Islet precursor cell (in vitro differentiated cells): ENCODE results near the gene PSMA6.
"Not testable (repeated sequence)": the region's sequence is repeated elsewhere in the genome, so short reads cannot be mapped to it uniquely, and the experiment has no call there.

Source experiments
- DNase-seq: peaks from one replicate; pipeline ENCODE4 v3.0.0-alpha.2; 2018

Gene PSMA6

DNA sequence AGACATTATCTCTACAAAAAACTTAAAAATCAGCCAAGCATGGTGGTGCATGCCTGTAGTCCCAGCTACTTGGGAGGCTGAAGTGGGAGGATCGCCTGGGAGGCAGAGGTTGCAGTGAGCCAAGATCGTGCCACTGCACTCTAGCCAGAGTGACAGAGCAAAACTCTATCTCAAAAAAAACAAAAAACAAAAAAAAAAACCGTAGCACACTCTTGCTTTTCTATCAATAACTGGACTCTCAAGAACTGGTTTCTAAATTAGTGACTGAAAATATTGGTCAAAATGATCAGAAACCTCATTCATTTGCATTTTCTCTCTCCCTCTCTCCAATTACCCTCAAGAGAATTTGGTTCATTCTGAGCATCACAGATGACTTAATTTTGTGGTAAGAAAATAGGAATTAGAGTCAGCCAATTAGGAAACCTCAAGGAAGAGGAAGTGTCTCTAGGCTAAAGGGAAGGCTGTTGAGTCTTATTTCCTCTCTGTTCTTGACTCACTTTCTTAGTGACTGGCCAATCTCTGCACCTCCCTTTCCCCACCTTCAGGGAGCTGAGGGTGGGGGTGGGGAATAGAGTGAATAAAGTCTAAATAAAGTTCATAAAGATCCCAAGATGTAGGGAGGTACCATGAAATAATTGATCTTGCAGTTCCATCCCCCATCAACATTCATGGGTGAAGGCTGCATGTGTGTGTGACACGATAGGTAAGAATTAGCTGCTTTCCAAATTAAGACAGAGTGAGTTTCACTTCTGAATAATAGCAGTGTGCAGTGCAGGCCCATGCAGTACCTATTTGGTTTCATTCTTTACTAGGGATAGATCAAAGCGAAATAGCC, 6.8 kb upstream of the PSMA6 start:
- no peak for DNase-seq

DNA sequence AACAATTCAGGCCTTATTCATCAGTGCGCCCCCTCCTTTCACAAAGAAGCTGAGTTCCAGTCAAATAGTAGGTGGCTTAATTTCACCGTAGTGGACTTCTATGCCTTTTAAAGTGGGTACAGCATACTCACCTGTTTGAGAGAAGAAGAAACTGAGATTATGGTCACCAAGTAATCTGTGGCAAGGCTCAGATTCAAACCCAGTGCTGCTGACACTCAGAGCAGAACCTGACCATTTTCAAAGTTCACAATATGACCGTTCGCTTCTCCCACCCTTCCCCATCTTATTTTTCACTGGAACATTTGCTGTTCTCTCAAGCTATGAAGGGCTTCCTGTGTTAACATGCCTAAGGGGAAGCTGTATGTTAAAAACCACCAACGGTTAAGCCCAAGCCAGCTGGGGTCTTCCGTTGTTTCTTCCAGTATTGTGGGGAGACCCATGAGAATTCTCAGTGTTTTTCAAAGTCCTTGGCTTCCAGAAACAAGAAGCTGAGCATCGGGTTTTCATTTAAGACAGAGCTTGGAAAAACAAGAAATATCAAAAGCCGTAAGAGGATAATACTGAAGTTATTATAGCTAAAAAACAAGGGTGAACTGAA, 6.1 kb upstream of the PSMA6 start:
- no peak for DNase-seq

DNA sequence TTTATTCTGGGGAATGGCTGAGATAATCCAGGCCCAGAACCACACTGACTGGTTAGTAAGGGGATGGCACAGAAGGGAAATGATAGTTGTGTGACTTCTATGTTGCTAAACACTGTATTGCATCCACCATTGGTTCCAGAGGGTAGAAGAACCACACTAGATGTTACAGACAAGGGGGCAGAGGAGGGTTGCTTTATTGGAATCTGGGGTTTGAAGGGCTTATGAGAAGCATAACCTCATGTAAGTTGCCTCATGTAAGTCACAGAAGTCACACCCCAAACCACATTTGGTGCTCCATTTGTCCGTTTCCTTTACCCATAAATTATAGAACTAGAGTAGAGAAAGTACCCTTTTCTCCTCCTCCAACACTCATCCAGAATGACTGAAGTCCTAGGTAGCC, 5.5 kb upstream of the PSMA6 start:
- no peak for DNase-seq

DNA sequence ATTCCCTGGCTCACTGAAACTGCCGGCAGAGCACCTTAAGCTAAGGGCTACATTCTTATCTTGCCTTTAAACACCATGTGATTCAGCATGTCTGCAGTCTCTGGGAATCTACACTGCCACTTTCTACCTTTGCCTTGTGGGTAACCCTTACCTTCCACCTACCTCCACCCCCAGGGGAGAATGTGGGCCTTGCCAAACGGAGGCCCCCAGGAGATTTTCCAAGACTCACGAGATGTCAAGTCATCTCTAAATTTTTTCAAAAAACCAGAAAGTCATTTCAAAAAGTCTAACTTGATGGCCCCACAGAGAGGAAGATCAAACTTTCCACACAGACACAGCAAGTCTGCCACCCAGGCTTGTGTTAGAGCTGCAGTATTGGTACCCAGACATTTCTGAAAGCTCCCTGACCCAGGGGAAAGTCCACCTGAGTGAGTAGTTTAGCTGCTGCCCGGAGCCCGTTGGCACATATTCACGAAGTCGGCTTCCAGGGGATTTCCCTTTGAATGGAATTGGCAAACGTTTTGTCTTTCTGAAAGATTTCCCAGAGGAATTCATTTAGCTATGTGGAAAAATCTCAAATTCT, 4.7 kb upstream of the PSMA6 start:
- no peak for DNase-seq

DNA sequence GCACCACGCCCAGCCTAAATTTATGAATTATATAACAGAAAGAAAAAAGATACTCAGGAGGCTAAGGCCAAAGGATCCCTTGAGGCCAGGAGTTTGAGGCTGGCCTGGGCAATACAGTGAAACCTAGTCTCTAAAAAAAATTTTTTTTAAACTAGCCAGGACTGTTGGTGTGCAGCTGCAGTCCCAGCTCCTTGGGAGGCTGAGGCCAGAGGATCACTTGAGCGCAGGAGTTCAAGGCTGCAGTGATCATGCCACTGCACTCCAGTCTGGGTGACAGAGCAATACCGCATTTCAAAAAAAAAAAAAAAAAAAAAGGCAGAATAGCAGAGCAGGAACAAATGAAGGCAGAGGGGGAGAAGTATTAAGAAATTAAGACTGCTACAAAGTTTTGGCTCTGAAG, 2.6 kb upstream of the PSMA6 start:
- DNase-seq: no peak

DNA sequence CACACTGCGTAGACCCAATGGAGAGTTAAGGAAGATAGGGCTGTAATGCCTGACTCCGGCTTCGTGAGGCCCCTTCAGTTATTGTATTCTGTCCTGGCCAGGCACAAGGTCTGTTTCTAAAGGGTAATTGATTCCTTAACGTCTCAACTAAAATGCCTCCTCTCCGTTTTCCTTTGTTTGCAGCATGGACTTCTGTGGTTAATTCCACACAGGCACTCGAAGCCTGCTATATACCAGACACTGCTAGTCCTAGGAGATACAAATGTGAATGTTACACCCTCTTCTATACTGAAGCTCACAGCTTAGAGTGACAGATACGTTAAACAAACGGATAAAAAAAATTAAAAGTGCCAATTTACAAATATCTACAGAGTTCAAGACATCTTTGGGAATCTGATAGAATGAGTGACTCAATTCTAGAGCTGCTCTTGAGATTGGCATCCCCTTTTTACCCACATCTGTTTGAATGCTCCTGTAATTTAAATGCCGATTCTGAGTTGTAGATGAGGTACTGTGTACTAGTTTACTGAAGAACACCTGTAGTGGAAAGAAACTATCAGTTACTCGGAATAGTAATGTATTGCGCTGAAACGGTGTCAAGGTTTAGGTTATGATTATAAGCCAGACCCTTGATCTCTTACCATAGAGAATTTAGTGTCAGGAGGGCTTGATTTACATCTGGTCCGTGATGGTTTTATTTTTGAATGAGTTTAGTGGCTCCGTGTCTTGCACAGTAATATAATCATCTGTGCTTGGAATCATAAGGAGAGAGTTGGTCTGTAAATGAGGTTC, 784 bp downstream of the PSMA6 start:
- DNase-seq: no peak

DNA sequence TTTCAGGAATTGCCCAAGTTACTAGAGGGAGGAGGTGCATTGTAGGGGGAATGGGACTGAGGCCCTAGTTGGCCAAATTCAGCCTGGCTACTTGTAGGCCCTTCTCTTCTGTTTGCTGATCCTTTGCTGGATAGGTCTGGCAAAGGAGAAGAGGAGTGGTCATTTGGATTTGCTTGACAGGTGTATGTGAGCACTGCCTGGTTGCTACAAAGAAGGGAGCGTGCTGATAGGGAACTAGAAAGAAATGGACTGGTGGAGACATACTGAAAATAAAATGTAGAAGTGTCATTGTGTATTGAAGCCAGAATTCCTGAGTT, 3.6 kb downstream of the PSMA6 start:
- DNase-seq: no peak

DNA sequence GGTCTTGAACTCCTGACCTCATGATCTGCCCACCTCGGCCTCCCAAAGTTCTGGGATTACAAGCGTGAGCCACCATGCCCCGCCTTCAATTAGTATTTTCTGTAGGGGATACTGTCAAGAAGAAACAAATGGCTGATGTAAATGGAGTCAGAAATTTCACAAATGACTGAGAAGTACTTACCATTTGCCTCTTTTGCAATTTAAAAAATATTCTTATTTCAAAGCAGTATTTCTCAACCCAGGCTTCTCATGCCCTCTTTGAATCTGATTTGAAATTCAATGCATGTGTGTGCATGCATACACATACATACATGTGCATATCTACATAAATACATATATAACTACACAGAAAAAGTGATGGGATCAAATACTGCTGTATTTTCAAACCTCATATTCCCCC, 4.4 kb downstream of the PSMA6 start:
- no peak for DNase-seq

DNA sequence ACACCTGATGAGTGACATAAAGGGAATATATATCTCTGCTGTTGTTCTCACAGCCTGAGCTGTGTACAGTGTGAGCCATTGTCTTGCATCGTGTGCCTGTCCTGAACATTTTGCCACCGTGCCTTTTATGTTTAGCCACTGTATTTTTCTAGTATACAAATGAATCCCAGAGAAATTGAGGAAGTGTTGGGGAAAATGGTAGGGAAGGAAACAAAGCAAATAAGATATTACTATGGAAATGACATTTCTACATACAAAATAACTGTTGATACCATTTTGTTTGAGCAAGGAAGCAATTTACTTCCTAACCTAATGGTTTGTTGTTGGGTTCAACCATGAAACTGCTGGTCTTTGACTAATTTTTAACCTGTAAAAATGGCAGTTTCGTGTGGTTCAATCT, 5.5 kb downstream of the PSMA6 start:
- no peak for DNase-seq

DNA sequence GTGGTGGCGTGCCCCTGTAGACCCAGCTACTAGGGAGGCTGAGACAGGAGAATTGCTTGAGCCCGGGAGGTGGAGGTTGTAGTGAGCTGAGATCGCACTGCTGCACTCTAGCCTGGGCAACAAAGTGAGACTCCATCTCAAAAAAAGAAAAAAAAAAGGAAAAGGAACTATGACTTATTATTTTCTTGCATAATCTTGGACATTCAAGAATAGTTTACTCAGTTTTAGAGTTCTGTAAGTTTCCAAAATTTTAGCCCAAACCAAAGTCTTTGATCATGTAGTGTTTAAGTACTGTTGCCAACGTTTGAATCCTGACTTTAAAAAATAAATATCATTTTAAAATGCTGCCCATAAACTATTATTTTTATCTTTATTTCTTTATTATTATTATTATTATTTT, 6.2 kb downstream of the PSMA6 start:
- DNase-seq: no peak

DNA sequence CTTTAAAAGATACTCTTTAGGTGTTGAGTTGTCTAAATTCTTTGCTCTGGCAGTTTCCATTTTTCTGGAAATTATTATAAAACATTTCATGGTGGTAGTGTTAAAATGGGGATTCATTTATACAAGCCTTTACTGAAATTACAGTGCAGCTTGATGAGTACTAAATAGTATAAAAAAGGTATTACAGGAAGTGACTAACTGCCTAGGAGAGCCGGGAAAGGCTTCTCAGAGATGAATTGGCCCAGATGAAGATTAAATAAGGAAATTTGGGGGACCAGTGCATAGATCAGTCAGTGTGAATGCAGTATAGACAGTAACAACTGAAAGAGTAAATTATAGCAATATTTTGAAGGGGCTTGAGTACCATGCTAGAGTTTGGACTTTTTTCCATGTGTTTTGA, 7.5 kb downstream of the PSMA6 start:
- no peak for DNase-seq

DNA sequence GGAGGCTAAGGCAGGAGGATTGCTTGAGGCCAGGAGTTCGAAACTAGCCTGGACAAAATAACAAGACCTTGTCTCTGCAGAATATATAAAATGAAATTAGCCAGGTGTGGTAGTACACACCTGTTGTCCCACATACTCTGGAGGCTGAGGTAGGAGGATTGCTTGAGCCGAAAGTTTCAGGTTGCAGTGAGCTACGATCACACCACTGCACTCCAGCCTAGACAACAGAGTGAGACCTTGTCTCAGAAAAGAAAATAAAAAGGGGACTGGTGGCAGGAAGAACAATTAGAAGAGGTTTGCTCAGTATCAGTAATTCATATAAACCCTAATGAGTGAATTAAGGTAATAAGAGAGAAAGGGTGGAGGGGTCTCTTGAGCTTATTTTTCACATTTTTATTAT, 8.0 kb downstream of the PSMA6 start:
- DNase-seq: no peak

DNA sequence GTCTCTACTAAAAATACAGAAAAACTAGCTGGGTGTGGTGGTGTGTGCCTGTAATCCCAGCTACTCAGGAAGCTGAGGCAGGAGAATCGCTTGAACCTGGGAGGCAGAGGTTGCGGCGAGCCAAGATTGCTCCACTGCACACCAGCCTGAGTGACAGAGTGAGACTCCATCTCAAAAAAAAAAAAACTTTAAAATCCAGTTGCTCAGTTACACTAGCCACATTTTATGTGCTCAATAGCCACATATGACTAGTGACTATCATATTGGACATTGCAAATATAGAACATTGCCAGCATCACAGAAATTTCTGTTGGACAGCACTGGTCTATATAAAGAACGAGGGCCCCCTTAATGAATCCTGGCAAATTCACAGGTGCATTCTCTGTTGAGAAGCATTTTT, 9.2 kb downstream of the PSMA6 start:
- not testable (repeated sequence) for DNase-seq

DNA sequence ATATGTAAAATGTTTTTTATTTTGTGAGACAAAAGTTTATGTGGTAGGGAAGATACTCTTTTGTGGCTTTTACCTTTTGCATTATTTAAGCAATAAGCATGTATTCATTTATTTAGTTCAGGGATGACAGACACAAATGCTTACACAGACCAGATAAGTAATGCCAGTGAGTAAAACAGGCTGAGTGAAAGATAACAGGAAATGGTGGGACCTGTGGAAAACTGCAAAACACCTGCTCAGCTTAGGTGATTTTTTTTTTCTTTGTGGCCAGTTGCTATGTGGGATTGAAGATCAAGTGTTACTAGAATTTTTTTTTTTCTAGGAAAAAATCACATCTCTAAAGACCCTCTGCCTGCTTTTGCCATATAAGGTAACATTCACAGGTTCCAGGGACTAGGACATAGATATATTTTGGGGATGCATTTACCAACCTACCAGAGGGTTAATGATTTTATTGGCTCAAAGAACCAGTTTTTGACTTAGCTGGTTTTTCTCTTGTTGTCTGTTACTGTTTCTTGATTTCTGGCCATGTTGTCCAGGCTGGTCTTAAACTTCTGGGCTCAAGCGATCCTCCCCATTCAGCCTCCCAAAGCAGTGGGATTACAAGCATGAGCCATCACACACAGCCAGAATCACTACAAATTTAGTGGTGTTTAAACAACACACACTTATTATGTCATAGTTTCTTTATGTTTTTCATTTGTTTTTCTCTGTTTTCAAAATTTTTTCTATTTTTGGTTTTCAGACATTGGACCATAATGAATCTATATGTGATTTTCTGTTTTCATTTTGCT, 9.8 kb downstream of the PSMA6 start:
- no peak for DNase-seq

DNA sequence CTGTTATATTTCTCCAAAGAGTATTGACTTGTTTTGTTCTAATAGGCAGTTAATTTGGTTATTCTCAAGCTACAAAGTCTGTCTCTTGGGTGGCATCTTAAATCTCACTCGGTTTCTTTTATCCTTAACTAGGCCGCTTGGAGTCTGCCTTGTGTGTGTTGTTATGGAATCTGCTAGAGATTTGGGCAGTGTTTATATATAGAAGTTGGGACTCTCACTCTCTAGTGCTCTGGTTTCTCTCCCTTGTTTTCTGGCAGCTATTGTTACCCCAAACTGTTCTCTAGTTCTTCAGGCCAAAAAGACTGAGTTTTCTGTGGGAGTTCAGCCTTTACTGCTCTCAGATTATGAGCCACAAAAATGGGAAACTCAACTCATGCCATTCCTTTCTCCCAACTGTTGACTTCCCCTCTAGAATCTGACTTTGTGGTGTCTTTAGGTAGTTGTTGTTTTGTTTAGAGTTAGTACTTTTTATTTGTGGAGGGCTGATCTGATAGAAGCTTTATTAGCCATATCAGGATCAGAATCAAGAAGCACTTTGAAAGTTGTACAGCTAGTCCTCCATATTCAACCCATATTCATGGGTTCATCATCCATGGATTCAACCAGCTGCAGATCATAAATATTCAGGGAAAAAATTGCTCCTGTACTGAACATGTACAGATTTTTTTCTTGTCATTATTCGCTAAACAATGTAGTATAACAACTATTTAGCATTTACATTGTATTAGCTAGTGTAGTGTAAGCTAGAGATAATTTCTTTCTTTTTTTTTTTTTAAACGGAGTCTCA, 11.2 kb downstream of the PSMA6 start:
- no peak for DNase-seq

DNA sequence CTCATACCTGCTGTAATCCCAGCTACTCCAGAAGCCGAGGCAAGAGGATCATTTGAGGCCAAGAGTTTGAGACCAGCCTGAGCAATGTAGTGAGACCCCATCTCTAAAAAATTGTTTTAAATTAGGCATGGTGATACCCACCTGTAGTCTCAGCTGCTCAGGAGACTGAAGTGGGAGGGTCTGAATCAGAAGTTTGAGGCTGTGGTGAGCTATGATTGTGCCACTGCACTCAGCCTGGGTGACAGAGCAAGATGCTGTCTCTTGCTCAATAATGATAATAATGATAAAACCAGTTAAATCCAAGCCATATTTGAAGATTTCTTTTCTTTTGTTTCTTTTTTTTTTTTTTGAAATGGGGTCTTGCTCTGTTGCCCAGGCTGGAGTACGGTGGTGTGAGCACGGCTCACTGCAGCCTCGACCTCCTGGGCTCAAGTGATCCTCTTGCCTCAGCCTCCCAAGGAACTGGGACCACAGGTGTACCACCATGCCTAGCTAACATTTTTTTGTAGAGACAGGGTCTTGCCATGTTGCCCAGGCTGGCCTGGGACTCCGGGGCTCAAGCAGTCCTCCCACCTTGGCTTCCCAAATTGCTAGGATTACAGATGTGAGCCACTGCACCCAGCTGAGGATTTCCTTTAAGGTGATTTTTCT, 12.8 kb downstream of the PSMA6 start:
- DNase-seq: no peak

DNA sequence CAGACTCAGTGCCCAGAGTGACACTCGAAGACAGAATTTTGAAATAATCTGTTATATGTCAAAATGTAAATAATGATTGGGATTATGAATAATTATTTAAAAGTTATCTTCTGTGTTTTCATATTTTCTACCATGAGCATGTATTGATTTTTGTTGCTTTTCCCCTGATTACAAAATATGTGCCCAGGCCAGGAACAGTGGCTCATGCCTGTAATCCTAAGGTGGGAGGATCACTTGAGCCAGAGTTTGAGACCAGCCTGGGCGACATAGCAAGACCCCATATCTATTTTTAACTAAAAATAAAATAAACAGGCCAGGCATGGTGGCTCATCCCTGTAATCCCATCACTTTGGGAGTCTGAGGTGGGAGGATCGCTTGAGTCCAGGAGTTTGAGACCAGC, 13.5 kb downstream of the PSMA6 start:
- no peak for DNase-seq

DNA sequence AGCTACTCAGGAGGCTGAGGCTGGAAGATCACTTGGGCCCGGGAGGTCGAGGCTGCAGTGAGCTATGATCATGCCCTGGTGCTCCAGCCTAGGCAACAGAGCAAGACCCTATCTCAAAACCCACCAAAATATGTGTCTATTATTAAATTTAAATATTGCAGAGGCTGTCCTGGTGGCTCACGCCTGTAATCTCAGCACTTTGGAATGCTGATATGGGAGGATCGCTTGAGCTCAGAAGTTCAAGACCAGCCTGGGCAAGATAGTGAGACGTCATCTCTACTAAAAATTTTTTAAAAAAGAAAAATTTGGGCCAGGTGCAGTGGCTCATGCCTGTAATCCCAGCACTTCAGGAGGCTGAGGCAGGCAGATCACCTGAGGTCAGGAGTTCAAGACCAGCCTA, 13.9 kb downstream of the PSMA6 start:
- DNase-seq: no peak

DNA sequence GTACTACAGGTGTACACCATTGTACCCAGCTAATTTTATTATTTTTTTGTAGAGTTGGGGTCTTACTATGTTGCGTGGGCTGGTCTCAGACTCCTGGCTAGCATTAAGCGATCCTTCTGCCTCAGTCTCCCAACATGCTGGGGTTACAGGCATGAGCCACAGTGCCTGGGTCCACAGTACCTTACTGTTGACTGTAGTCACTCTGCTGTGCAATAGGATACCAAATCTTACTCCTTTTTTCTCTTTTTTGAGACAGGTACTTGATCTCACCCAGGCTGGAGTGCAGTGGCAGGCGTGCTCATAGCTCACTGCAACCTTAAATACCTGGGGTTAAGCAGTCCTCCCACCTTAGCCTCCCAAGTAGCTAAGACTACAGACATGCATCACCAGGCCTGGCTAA, 25.6 kb downstream of the PSMA6 start:
- no peak for DNase-seq

DNA sequence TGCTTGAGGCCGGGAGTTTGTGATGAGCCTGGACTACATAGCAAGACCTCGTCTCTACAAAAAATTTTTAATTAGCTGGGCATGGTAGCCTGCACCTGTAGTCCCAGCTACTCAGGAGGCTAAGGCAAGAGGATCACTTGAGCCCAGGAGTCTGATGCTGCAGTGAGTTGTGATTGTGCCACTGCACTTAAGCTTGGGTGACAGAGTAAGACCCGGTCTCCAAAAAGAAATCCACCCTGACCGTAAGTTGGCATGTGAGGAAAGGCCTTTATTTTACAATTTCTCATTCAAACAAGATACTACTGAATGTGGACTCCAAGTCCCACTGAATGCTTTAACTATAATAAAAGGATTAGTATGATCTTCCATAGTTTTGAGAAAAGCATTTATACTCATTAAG, 27.3 kb downstream of the PSMA6 start:
- DNase-seq: no peak

DNA sequence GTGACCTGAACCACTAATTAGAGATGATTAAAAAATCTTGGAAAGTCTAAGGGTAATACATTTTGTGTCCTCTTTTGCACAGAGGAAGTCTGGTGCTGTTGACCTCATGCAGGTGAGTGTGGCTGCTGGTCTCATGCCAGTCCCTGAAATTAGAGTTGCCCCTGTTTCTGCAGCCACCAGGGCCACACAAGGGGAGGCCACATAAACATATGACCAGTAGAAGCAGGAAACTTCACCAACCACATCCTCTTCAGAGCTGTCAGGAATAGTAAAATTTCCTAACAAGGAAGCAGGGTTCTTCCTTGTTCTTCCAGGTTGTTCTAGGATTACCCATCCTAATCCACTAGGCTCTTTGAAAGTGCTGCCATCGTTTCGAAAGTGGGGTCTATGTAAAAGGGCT, 28.3 kb downstream of the PSMA6 start:
- no peak for DNase-seq

DNA sequence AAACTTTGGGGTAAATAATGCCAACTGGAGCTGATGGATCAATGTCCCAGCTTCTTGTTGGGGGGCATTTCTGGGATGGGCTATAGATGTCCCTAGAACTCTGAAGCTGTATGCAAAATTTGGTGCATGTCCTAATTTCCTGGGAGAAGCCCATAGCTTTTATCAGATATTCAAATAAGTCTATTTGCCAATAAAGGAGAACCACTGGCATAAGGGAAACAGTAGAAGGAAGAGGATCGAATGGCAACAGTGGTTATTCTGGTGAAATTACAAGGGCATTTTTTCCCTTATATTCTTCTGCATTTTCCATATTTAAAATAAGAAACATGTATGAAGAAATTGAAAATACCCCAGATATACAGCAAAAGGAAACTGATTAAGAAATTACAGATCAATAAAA, 34.2 kb downstream of the PSMA6 start:
- DNase-seq: no peak
